ENCODE measurements around the gene CD2BP2. TPM values are rescaled to one million over a fixed set of nuclear protein-coding genes. Genes with fewer than 3 reads are reported as not detected.
"Not testable (repeated sequence)": the region's sequence is repeated elsewhere in the genome, so short reads cannot be mapped to it uniquely, and the experiment has no call there.

Gene CD2BP2
- 10 to 100 TPM; 60.7 to 61.4 TPM for total RNA-seq

- intact Hi-C loops (cut with micrococcal nuclease): loop anchor here (1.0 to 2.0 kb wide), 2 partner anchors 15 to 53 kb away; partner anchors contain the start of gene TBC1D10B
- Mint-ChIP-seq H3K4me3 (peak within 1 kb of the TSS; percentile 94), H3K27me3 (no peaks in the 10 kb centered on the region), H3K9me3 (no peaks in the 10 kb centered on the region), H3K27ac (peak within 1 kb of the TSS; percentile 95), H3K4me1 (ENCODE audit: low read depth) (peaks cover 45% of the 10 kb centered on the region), H3K36me3 (peaks cover 54% of the 10 kb centered on the region)
- DNase-seq: peak; percentile 94
- POLR2A ChIA-PET: interaction anchor here (1.5 to 1.7 kb wide), 4 partner anchors 15 to 63 kb away, joined by 4 to 6 read pairs (median 4); partner anchors contain the start of genes SEPTIN1 and TBC1D10B
- CTCF ChIA-PET: interaction anchor here (0.6 to 2.3 kb wide), 5 partner anchors 16 to 261 kb away, joined by 3 to 10 read pairs (median 4); partner anchors contain the start of genes DCTPP1 and TBC1D10B
Observed at GRCh38 chr16:30355144-30355953, at the start of gene CD2BP2. Gene CD2BP2, minus strand, starts transcription at chr16:30355308. Its CDS starts 627 bp downstream, at chr16:30354681.

DNA sequence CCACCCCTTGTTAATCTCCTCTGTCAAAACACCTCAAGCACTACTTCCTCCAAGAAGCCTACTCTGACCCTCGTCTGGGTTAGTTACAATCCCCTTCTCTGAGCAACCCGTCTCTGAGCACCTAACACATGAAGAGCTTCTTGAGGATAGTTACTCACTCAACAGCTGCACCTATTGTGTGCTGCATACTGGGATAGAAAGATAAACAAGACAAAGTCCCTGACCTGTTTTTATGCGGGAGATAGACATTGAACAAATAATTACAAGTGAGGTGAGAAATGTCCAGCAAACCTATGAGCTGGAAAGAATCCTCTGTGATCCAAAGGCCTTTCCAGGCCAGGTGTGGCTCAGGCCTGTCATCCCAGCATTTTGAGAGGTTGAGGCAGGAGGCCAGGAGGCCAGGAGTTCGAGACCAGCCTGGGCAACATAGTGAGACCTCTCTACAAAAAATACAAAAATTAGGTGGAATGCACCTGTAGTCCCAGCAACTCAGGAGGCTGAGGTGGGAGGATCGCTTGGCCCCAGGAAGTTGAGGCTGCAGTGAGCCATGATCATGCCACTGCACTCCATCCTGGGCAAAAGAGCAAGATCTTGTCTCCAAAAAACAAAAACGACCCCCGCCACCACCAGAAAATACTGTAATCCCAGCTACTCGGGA, 46.8 kb upstream of the CD2BP2 start:
- Mint-ChIP-seq H3K27me3 (no peaks in the 10 kb centered on the region), H3K4me1 (ENCODE audit: low read depth) (peaks cover 24% of the 10 kb centered on the region), H3K4me3 (peak overlapping the region; percentile 82), H3K27ac (peak overlapping the region; percentile 6), H3K36me3 (peaks cover 10% of the 10 kb centered on the region), H3K9me3 (no peaks in the 10 kb centered on the region)
- intact Hi-C loops (cut with micrococcal nuclease): no loop called here
- no peak for DNase-seq
- ChIA-PET CTCF (interaction anchor here (1.1 to 1.4 kb wide), 2 partner anchors 16 to 28 kb away, joined by 3 read pairs; partner anchors contain the start of gene DCTPP1), POLR2A (interaction anchor here (0.9 to 1.1 kb wide), 3 partner anchors 12 to 52 kb away, joined by 3 to 5 read pairs (median 3); partner anchors contain the start of gene SEPTIN1)

DNA sequence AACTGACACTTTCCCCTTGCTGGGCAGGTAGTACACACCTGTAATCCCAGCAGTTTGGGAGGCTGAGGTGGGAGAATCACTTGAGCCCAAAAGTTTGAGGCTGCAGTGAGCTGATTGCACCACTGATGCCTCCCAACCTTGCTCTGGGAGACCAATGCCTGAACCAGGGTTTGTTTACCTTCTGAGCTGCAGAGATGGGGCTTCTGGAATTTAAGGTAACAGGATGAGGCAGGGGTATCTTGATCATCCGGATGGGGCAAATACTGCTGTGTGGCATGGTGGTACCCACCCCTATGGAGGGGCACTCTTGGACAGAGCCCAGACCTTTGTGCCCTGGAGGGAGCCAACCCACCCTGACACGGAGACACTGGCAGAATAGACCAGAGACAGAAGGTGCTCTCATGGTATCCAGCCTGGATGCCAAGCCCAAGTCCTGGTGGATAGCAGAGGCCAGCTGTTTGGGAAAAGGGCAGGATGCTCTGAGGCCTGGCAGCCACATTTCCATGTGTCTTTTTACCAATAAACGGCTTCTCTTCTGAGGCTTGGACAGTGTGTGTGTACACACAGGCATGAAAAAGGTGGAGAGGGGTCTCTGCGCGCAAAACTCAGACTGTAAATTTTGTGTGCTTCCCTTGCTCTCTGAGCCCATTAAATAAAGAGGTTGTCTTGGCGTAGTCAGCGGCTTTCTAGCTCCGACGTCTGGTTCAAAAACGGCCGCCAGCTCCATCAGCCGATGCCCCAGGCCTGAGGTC, 44.5 kb upstream of the CD2BP2 start:
- H3K4me1 Mint-ChIP-seq (ENCODE audit: low read depth): peaks cover 35% of the 10 kb centered on the region

GRCh38 chr16:30398661-30399434, 43.7 kb upstream of the CD2BP2 start:
- intact Hi-C loops (cut with micrococcal nuclease): no loop called here
- peak overlapping the region; percentile 32 for H3K4me3 Mint-ChIP-seq
- no peaks in the 10 kb centered on the region for H3K9me3 Mint-ChIP-seq
- H3K36me3 Mint-ChIP-seq: peaks cover 15% of the 10 kb centered on the region
- H3K27ac Mint-ChIP-seq: no peak overlapping the region
- DNase-seq: no peak
- ChIA-PET CTCF (interaction anchor here (2.1 kb wide), 1 partner anchor 10 kb away, joined by 9 read pairs; no protein-coding TSS in a partner anchor), POLR2A (interaction anchor here (0.9 to 1.0 kb wide), 2 partner anchors 8 to 16 kb away, joined by 3 to 4 read pairs; partner anchors contain the start of gene SEPTIN1)
- H3K4me1 Mint-ChIP-seq (ENCODE audit: low read depth): peaks cover 38% of the 10 kb centered on the region
- no peaks in the 10 kb centered on the region for H3K27me3 Mint-ChIP-seq

More for the DNA sequence above, 44.5 kb upstream of the CD2BP2 start:
- Mint-ChIP-seq H3K4me3 (peak overlapping the region; percentile 82), H3K27me3 (no peaks in the 10 kb centered on the region), H3K36me3 (peaks cover 15% of the 10 kb centered on the region), H3K9me3 (no peaks in the 10 kb centered on the region), H3K27ac (peak overlapping the region; percentile 83)
- ChIA-PET POLR2A (interaction anchor here (0.6 to 0.9 kb wide), 2 partner anchors 10 to 17 kb away, joined by 3 read pairs; partner anchors contain the start of gene SEPTIN1), CTCF (interaction anchor here (2.1 kb wide), 1 partner anchor 10 kb away, joined by 9 read pairs; no protein-coding TSS in a partner anchor)
- intact Hi-C loops (cut with micrococcal nuclease): loop anchor here (1.0 kb wide), 1 partner anchor 21 kb away; no protein-coding TSS in a partner anchor
- DNase-seq: no peak

- Mint-ChIP-seq H3K27me3 (no peaks in the 10 kb centered on the region), H3K27ac (no peak overlapping the region), H3K36me3 (peaks cover 15% of the 10 kb centered on the region), H3K4me1 (ENCODE audit: low read depth) (peaks cover 38% of the 10 kb centered on the region), H3K9me3 (no peaks in the 10 kb centered on the region), H3K4me3 (no peak overlapping the region)
- ChIA-PET CTCF (interaction anchor here (1.1 to 3.5 kb wide), 2 partner anchors 16 to 252 kb away, joined by 3 to 24 read pairs; partner anchors contain the start of gene SEPTIN1), POLR2A (interaction anchor here (1.0 kb wide), 1 partner anchor 9 kb away, joined by 4 read pairs; no protein-coding TSS in a partner anchor)
- intact Hi-C loops (cut with micrococcal nuclease): no loop called here
- no peak for DNase-seq
Observed at GRCh38 chr16:30397776-30398660, 42.9 kb upstream of the CD2BP2 start.

DNA sequence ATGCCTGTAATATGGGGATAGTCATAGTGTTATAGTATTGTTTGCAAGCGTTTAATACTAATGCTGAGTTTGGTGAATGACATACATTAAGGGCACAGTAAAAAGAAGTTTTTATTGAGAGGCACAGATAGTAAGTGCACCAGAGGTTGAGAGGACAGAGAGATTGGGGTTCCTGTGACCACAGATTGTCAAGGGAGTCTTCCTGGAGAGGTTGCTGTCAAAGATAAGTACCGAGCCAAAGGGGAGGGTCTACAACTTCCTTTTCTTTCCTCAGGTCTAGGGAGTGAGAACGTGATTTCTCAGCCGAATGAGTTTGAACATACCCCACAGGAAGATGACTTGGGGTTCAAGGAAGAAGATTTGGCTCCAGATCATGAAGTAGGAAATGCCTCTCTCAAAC, 41.9 kb upstream of the CD2BP2 start:
- Mint-ChIP-seq H3K27ac (no peak overlapping the region), H3K4me3 (peak overlapping the region; percentile 39), H3K27me3 (no peaks in the 10 kb centered on the region), H3K4me1 (ENCODE audit: low read depth) (peaks cover 38% of the 10 kb centered on the region), H3K9me3 (no peaks in the 10 kb centered on the region), H3K36me3 (peaks cover 15% of the 10 kb centered on the region)
- intact Hi-C loops (cut with micrococcal nuclease): no loop called here
- no peak for DNase-seq
- ChIA-PET POLR2A (interaction anchor here (2.5 kb wide), 1 partner anchor 14 kb away, joined by 20 read pairs; the partner anchor contains the start of gene SEPTIN1), CTCF (interaction anchor here (1.1 to 3.5 kb wide), 5 partner anchors 10 to 285 kb away, joined by 3 to 48 read pairs (median 9); partner anchors contain the start of genes SEPTIN1 and ZNF771)

DNA sequence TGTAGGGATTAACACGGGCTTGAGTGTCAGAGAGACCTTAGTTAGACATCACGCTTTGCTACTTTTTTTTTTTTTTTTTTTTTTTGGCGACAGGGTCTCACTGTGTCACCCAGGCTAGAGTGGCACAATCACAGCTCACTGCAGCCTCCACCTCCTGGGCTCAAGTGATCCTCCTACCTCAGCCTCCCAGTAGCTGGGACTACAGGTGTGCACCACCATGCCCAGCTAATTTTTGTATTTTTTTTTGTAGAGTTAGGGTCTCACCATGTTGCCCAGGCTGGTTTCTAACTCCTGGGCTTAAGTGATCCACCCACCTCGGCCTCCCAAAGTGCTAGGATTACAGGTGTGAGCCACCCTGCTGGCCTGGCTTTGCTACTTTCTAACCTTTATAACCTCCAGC, 41.5 kb upstream of the CD2BP2 start:
- H3K27me3 Mint-ChIP-seq; DNase-seq; H3K9me3 Mint-ChIP-seq; intact Hi-C loops (cut with micrococcal nuclease); H3K27ac Mint-ChIP-seq: not testable (repeated sequence)
- H3K4me1 Mint-ChIP-seq (ENCODE audit: low read depth): peaks cover 37% of the 10 kb centered on the region
- ChIA-PET POLR2A (interaction anchor here (0.8 to 2.5 kb wide), 6 partner anchors 11 to 161 kb away, joined by 3 to 20 read pairs (median 4); partner anchors contain the start of genes SEPTIN1 and ZNF771), CTCF (interaction anchor here (1.7 to 3.5 kb wide), 6 partner anchors 11 to 284 kb away, joined by 5 to 48 read pairs (median 8); partner anchors contain the start of genes SEPTIN1 and ZNF771)
- peaks cover 15% of the 10 kb centered on the region for H3K36me3 Mint-ChIP-seq
- peak overlapping the region; percentile 39 for H3K4me3 Mint-ChIP-seq

DNA sequence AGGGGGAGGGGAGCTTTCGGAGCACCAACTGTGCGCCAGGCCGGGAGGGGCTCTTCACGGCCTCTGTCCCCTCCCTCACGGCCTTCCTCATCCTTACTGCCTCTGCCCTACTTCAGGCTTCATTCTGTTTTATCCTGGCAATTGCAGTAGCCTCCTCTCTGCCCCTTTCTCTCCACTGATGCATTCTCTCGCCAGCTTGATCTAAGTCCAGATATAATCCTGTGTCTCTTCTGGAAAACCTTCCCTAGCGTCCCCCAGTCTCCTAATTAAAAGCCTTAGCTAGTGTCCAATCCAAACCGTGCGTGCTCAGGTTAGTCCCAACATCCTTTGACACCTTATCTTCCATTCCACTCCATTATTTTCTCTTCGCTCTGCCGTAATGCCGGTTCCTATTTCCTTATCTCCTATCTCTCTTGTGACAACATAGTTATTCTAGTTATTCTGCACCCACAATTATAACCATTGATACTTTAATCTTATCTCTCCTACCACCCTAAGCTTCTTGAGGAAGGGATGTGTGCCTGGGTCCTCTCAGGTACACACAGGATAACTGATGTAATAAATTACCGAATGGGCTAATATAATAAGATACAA, 41.0 kb upstream of the CD2BP2 start:
- POLR2A ChIA-PET: interaction anchor here (0.8 to 2.5 kb wide), 7 partner anchors 11 to 162 kb away, joined by 3 to 20 read pairs (median 3); partner anchors contain the start of genes SEPTIN1 and ZNF771
- Mint-ChIP-seq H3K36me3 (peaks cover 15% of the 10 kb centered on the region), H3K9me3 (no peaks in the 10 kb centered on the region), H3K27me3 (no peaks in the 10 kb centered on the region), H3K27ac (peak overlapping the region; percentile 52), H3K4me3 (peak overlapping the region; percentile 81), H3K4me1 (ENCODE audit: low read depth) (peaks cover 34% of the 10 kb centered on the region)
- intact Hi-C loops (cut with micrococcal nuclease): loop anchor here (2.0 kb wide), 1 partner anchor 15 kb away; no protein-coding TSS in a partner anchor
- DNase-seq: no peak
- CTCF ChIA-PET: interaction anchor here (1.0 to 3.5 kb wide), 11 partner anchors 11 to 284 kb away, joined by 3 to 48 read pairs (median 5); partner anchors contain the start of genes SEPTIN1 and ZNF771
